CD4-positive, alpha-beta T cell treated with Interleukin-6 for 4 hours (primary cell): ENCODE data around the gene MCRS1.
"Not testable (repeated sequence)": the region's sequence is repeated elsewhere in the genome, so short reads cannot be mapped to it uniquely, and the experiment has no call there.

Experiments used
- DNase-seq: peaks from one replicate; pipeline ENCODE4 v3.0.0-alpha.2; 2020; ENCODE audit warnings: mixed read lengths

MCRS1 gene

DNA sequence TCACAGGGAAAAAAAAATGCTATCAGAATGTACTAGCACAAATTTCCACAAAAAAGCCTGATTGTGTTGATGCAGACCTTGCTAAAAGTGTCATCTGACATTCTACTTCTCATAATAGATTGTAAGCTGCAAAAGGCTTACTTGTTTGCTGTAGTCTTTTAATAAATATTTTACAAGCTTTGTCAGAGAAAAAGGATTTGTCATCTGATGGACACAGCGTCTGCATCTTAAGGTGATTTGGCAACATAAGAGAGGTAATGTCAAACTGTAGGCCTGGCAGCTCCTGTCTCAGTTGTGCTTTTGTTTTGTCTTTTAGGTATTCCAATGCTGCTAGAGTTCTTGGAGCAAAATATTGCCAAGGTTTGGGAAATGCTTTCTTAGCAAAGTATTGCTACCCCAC, 55.4 kb downstream of the MCRS1 start:
- DNase-seq, result no peak

DNA sequence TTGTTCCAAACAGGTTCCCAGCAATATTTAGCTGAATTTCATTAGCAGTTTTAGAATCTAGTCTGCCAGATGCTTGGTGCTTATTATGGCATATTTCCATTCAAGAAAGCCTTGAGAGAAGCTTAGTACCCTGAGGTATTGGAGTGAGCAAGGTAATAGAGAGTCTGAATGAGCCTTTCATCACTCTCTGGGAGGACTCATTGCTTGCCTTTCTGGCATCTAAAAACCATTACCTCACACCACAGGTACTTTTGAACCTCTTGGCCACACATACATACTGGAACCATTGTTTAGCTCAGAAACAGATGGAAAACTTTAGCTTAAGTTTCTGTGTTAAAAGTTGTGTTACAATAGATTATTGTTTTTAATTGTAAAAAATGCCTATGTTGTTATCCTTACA, 56.5 kb downstream of the MCRS1 start:
- no peak for DNase-seq

DNA sequence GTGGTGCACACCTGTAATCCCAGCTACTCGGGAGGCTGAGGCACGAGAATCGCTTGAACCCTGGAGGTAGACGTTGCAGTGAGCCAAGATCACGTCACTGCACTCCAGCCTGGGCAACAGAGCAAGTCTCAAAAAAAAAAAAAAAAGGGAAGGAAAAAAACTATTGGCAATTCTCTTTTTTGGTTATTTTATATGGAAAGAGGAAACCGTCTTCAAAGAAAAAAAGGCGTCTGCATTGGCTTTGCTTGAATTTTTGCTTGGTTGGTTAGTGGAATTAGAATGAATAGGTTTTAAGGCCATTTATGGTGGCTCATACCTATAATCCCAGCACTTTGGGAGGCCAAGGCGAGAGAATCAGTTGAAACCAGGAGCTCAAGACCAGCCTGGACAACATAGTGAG, 58.3 kb downstream of the MCRS1 start:
- DNase-seq, result not testable (repeated sequence)
